IgD-negative memory B cell (primary cell): ENCODE results near the gene GPR32. TPM values are rescaled to one million over a fixed set of nuclear protein-coding genes. Genes with fewer than 3 reads are reported as not detected.
"Not testable (repeated sequence)": the region's sequence is repeated elsewhere in the genome, so short reads cannot be mapped to it uniquely, and the experiment has no call there.

ENCODE experiments used
- H3K27ac Mint-ChIP-seq, 3 donors: one replicate each; pipeline ENCODE4 v1.8.0; 2020 to 2022; ENCODE audit warnings: mild to moderate bottlenecking in 3 of 3, mixed read lengths in 3 of 3, moderate library complexity in 1 of 3
- H3K27me3 Mint-ChIP-seq: one replicate; pipeline ENCODE4 v1.8.0; 2021; ENCODE audit warnings: mixed read lengths
- H3K36me3 Mint-ChIP-seq: one replicate; pipeline ENCODE4 v1.8.0; 2020; ENCODE audit warnings: mild to moderate bottlenecking, mixed read lengths
- H3K4me1 Mint-ChIP-seq, 3 donors: one replicate each; pipeline ENCODE4 v1.8.0; 2020 to 2022; ENCODE audit warnings: mixed read lengths in 3 of 3, mild to moderate bottlenecking in 1 of 3
- H3K4me3 Mint-ChIP-seq, 4 donors: one replicate each; pipeline ENCODE4 v1.8.0; 2020 to 2022; ENCODE audit warnings: mild to moderate bottlenecking in 4 of 4, mixed read lengths in 4 of 4, moderate library complexity in 3 of 4
- H3K9me3 Mint-ChIP-seq, 3 donors: one replicate each; pipeline ENCODE4 v1.8.0; 2020 to 2021; ENCODE audit warnings: mixed read lengths in 3 of 3, mild to moderate bottlenecking in 1 of 3
- polyA plus RNA-seq: library from polyadenylated mRNA; unstranded; fragments of 300-500 nt; fragmentation: Illumina TruSeq; gene quantifications from one replicate; pipeline ENCODE4 v1.2.3, GENCODE V29; 2021

The GPR32 gene, protein sequence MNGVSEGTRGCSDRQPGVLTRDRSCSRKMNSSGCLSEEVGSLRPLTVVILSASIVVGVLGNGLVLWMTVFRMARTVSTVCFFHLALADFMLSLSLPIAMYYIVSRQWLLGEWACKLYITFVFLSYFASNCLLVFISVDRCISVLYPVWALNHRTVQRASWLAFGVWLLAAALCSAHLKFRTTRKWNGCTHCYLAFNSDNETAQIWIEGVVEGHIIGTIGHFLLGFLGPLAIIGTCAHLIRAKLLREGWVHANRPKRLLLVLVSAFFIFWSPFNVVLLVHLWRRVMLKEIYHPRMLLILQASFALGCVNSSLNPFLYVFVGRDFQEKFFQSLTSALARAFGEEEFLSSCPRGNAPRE
- not detected for polyA plus RNA-seq

DNA sequence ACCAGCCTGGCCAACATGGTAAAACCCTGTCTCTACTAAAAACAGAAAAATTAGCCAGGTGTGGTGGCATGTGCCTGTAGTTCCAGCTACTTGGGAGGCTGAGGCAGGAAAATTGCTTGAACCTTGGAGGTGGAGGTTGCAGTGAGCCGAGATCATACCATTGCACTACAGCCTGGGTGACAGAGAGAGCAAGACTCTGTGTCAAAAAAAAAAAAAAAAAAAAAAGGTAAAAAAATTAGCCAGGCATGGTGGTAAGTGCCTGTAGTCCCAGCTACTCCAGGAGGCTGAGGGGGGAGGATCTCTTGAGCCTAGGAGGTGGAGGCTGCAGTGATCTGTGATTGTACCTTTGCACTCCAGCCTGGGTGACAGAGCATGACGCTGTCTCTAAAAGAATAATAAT lies at the start of gene GPR32:
TSS of gene GPR32 (plus strand) at position 301 of the 400 bp plus-strand sequence. CDS start 137 bp downstream, outside the sequence.
- H3K9me3 Mint-ChIP-seq, H3K4me3 Mint-ChIP-seq, H3K4me1 Mint-ChIP-seq, H3K36me3 Mint-ChIP-seq, H3K27ac Mint-ChIP-seq: not testable (repeated sequence)
- peaks cover 19% of the 10 kb centered on the region for H3K27me3 Mint-ChIP-seq

DNA sequence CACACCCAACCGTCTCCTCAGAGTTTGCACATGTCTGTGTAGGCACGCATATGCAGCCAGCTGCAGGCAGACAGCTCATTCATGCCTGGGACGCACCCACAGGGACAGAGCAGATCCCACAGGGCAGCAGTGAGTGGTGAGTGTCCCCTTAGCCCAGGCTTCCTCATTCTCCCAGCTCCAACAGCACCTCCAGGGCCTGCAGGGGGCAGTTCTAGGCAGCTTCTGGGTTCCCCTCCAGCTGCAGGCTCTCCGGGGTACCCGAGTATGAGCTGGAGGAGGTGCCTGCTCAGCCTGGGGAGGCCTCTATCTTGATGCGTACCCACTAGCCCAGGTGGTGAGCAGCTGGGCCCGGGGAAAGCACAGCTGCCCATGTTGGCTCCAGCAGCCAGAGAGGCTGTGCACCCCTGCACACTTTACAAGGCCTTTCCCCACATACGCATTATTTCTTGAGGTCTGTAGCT lies 49.3 kb upstream of the GPR32 start:
- Mint-ChIP-seq H3K27ac (no peak overlapping the region), H3K27me3 (peaks cover 58% of the 10 kb centered on the region)

DNA sequence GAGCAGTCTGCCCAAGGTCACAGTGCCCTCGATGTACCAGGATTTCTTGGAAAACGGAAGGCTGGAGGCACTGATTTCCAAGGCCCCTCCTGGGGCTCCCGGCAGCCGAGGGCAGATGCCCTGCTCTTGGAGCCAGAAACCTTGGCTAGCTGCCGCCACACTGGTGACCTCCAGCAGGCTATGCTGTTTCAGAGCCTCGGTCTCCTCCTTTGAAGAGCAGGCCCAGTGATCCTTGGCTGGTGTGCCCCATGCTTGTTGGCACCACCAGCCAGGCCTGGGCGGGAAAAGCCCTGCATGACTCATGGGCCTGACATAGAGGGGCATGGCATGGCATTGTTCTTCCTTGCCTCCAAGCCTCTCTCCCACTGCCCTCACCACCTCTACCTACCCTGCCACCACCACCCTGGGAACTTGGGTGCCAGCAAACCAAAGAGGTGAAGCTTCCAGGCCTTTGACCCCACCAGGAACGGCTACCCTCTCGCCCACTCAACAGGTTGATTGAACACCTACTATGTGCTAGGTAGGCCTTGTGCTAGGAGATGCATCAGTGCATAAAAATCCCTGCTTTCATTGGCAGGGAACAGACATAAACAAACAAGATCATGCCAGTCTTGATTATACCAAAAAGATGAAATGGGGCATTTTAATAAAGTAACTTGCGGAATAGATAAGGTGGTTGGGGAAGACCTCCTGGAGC lies 48.7 kb upstream of the GPR32 start:
- Mint-ChIP-seq H3K36me3 (peaks cover 2% of the 10 kb centered on the region), H3K27me3 (peaks cover 58% of the 10 kb centered on the region), H3K9me3 (peaks cover 0 to 13% (median 0%) of the 10 kb centered on the region in 3 donors), H3K4me1 (peaks cover 0 to 10% (median 3%) of the 10 kb centered on the region in 3 donors), H3K4me3 (peak overlapping the region in 2 of 4 donors; percentile 20 to 58), H3K27ac (no peak overlapping the region)

More for the DNA sequence above, 49.3 kb upstream of the GPR32 start:
- peaks cover 0 to 13% (median 0%) of the 10 kb centered on the region in 3 donors for H3K9me3 Mint-ChIP-seq
- peak overlapping the region in 2 of 4 donors; percentile 20 to 72 for H3K4me3 Mint-ChIP-seq
- peaks cover 2% of the 10 kb centered on the region for H3K36me3 Mint-ChIP-seq
- H3K4me1 Mint-ChIP-seq = peaks cover 0 to 10% (median 3%) of the 10 kb centered on the region in 3 donors

DNA sequence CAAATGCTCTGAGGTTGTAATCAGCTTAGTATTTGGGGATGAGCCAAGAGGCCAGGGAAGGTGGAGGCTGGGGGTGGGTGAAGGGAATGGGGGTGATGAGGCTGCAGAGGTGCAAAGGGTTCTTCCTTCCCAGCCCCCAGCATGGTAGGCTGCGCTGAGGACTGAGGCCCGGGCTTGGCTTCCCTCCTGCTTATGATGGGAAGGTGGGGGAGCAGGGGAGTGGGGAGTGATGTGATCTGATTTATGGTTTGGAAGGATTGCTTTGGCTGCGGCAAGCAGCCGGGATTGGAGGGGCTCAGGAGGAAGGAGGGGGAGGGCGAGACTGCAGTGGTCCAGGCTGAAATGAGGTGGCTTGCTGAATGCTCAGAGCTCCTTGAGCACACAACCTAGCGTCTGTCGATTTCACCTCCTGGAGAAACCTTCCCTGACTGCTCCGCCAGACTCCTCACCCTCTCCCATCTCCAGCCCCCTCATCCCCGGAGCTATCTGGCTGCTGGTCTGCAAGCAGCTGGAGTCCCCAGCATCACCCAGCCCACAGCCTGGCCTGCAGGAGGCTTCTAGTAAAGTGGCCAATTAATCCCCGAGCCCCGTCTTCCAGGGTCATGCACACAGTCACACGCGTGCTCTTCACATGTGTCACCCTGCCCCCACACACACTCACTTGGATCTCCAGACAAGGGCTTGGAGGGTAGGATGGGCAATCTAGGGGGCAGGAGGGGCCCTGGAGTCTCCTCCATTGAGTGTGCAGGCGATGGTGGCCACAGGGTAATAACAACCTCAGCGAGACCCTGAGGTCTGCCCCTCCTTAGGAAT lies 47.9 kb upstream of the GPR32 start:
- H3K27me3 Mint-ChIP-seq = peaks cover 58% of the 10 kb centered on the region
- peaks cover 0 to 11% (median 0%) of the 10 kb centered on the region in 3 donors for H3K9me3 Mint-ChIP-seq
- peaks cover 2% of the 10 kb centered on the region for H3K36me3 Mint-ChIP-seq
- peaks cover 0 to 9% (median under 1%) of the 10 kb centered on the region in 3 donors for H3K4me1 Mint-ChIP-seq
- peak overlapping the region in 1 of 4 donors; percentile 56 for H3K4me3 Mint-ChIP-seq
- no peak overlapping the region for H3K27ac Mint-ChIP-seq

DNA sequence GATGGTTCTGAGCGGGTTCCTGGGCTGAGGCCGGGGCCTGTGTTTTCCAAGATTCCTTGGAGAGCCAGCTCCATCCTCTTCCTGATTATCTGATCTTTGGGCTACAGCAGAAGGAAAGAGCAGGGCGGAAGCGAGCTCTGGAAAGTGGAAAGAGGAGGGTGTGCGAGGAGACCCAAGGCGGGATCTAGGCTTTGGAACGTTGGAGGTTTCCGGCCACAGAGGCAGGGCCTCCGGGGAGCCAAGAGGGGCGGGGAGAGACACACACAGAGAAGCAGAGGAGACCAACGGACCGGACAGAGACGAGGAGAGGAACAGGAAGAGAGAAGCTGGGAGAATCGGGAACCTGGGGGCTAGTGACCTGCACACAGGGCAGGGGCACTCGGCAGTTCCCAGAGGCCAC lies 47.2 kb upstream of the GPR32 start, which contains the start of gene CLEC11A:
TSS of gene CLEC11A (plus strand) at position 296 of the 400 bp plus-strand sequence. CDS start 162 bp downstream, outside the sequence.
- no peak within 1 kb of the TSS for H3K27ac Mint-ChIP-seq
- peaks cover 0 to 11% (median 0%) of the 10 kb centered on the region in 3 donors for H3K9me3 Mint-ChIP-seq
- H3K27me3 Mint-ChIP-seq = peaks cover 59% of the 10 kb centered on the region
- peak within 1 kb of the TSS in 2 of 4 donors; percentile 84 to 86 for H3K4me3 Mint-ChIP-seq
- peaks cover 2% of the 10 kb centered on the region for H3K36me3 Mint-ChIP-seq
- peaks cover 0 to 5% (median under 1%) of the 10 kb centered on the region in 3 donors for H3K4me1 Mint-ChIP-seq

DNA sequence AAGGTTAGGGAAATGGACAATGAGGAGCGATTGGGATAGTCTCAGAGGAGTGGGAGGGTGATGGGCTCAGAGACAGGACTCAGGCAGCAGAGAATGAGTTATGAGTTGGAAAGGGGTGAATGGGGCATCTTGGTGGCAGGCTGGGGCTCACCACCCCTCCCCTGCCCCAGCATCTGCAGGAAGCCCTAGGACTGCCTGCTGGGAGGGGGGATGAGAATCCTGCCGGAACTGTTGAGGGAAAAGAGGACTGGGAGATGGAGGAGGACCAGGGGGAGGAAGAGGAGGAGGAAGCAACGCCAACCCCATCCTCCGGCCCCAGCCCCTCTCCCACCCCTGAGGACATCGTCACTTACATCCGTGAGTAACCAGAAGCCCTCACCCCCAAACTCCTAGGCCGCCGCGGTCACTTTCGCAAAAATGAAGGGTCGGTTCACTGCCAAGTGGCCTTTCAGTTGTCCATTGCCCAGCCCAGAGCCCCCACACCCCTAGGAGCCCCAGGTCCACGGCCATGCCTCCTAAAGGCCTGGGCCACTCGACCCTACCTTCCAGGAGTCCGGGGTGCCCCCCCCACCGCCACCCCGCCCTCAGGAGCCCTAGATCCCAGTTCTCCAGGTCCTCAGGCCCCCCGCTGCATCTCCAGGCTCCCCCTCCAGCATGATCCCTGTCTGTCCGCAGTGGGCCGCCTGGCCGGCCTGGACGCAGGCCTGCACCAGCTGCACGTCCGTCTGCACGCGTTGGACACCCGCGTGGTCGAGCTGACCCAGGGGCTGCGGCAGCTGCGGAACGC lies 46.3 kb upstream of the GPR32 start:
- Mint-ChIP-seq H3K4me3 (peak overlapping the region in 2 of 4 donors; percentile 65 to 79), H3K36me3 (peaks cover 2% of the 10 kb centered on the region), H3K4me1 (peaks cover 0 to 5% (median 1%) of the 10 kb centered on the region in 3 donors), H3K27me3 (peaks cover 64% of the 10 kb centered on the region), H3K27ac (no peak overlapping the region), H3K9me3 (peaks cover 0 to 11% (median 0%) of the 10 kb centered on the region in 3 donors)

DNA sequence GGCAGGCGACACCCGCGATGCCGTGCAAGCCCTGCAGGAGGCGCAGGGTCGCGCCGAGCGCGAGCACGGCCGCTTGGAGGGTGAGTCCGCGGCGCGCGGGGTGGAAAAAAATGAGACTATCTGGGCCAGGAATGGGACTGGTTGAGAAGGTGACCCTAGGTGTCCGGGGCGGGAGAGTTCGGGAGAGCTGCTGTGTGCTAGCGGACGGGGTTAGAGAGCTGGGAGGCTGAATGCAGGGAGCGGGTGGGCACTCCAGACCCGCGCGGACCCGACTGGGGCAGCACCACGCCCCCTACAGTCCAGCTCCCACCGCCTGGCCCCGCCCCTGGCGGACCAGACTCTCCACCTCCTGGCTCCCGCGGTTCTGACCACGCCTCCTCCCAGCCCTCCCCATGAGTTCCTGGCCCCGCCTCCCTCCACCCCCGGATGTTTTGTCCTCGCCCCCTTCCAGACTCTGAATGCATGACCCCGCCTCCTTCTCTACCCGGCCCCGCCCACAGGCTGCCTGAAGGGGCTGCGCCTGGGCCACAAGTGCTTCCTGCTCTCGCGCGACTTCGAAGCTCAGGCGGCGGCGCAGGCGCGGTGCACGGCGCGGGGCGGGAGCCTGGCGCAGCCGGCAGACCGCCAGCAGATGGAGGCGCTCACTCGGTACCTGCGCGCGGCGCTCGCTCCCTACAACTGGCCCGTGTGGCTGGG lies 45.6 kb upstream of the GPR32 start:
- H3K9me3 Mint-ChIP-seq = peaks cover 0 to 11% (median 0%) of the 10 kb centered on the region in 3 donors
- H3K4me1 Mint-ChIP-seq = peaks cover 0 to 5% (median 1%) of the 10 kb centered on the region in 3 donors
- peaks cover 2% of the 10 kb centered on the region for H3K36me3 Mint-ChIP-seq
- H3K4me3 Mint-ChIP-seq = peak overlapping the region; percentile 7 to 92 (median 72)
- peaks cover 64% of the 10 kb centered on the region for H3K27me3 Mint-ChIP-seq
- H3K27ac Mint-ChIP-seq = peak overlapping the region in 1 of 3 donors; percentile 32

DNA sequence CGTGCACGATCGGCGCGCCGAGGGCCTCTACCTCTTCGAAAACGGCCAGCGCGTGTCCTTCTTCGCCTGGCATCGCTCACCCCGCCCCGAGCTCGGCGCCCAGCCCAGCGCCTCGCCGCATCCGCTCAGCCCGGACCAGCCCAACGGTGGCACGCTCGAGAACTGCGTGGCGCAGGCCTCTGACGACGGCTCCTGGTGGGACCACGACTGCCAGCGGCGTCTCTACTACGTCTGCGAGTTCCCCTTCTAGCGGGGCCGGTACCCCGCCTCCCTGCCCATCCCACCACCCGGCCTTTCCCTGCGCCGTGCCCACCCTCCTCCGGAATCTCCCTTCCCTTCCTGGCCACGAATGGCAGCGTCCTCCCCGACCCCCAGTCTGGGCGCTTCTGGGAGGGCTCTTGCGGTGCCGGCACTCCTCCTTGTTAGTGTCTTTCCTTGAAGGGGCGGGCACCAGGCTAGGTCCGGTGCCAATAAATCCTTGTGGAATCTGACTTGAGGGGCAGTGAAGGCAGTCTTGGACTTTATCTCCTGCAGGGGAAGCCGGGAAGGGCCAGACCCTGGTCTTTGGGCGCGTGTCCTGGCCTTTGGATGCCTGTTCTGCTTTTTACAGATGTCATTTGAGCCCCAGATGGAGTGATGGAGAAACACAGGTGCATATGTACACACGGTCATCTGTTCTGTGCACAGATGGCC lies 44.9 kb upstream of the GPR32 start:
- Mint-ChIP-seq H3K9me3 (peaks cover 0 to 11% (median 0%) of the 10 kb centered on the region in 3 donors), H3K36me3 (peaks cover 2% of the 10 kb centered on the region), H3K27ac (no peak overlapping the region), H3K4me1 (peaks cover 0 to 5% (median 1%) of the 10 kb centered on the region in 3 donors), H3K27me3 (peaks cover 60% of the 10 kb centered on the region), H3K4me3 (peak overlapping the region; percentile 26 to 92 (median 77))

DNA sequence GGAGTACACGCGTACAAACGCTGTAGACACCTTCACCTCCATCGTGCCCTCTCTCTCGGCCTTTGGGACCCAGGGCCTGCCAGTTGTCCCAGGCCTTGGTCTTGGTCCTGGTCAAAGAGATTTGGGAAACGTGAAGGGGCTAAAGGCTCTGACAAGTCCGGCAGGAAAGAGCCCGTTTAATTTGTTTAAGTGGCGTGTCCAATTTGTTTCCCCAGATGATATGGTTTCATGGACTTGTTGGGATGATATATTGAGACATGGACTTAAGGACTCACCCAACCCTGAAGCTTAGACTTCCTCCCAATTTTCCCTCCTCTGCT lies 44.4 kb upstream of the GPR32 start:
- Mint-ChIP-seq H3K4me3 (peak overlapping the region in 2 of 4 donors; percentile 26 to 82), H3K9me3 (peaks cover 0 to 8% (median 0%) of the 10 kb centered on the region in 3 donors), H3K27me3 (peaks cover 55% of the 10 kb centered on the region), H3K27ac (peak overlapping the region in 1 of 3 donors; percentile 81), H3K4me1 (peaks cover 0 to 3% (median 1%) of the 10 kb centered on the region in 3 donors), H3K36me3 (peaks cover 2% of the 10 kb centered on the region)

DNA sequence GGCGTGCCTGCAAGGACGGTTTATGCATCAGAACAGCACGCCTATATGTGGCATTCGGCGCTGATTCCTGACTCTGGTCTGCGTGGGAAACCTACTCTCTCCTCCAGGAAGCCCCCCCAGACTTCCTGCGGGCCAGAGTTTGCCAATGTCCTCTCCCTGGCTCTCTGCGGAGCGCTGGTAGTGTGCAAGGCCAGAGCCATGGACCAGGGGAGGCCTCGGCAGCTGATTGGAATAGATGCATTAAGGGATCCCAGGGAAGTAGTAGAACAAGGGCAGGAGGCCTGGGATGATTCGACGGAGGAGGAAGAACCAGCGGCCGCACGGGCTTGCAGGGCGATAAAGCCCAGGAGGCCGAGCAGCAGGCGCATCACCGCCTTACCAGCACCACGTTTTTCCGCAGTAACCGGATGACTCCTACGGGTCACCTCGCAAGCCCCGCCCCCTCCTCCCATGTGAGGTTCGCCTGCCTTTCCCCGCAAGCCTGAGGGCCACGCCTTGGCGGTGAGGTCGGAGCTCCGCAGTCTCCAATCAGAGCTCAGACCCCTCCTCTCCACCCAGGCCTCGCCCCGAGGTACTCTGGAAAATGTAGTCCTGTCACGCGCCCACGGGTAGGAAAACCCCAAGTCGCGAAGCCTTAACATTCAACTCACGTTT lies 42.1 kb upstream of the GPR32 start:
- Mint-ChIP-seq H3K9me3 (peaks cover 0 to 6% (median 0%) of the 10 kb centered on the region in 3 donors), H3K4me3 (peak overlapping the region in 1 of 4 donors; percentile 41), H3K27ac (no peak overlapping the region), H3K36me3 (peaks cover 2% of the 10 kb centered on the region), H3K4me1 (peaks cover 0 to 3% (median 1%) of the 10 kb centered on the region in 3 donors), H3K27me3 (peaks cover 42% of the 10 kb centered on the region)

DNA sequence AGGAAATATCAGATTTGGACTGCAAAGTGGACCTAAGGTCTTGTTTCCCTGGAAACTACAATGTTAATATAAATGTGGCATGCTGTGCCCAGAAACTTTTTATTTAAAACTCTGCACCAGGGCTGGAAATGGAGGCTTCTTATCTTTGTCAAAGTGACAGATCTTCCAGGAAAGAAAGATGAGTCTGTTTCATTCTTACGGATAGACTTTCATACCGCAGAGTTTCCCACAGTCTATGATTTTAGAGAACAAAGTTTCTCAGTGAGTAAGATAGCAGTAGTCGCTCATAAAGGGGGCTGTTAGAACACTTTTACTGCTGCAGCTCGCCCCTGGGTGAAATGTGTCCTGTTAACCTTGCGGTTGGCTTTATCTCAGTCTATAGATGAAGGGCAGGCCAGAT lies 40.4 kb upstream of the GPR32 start:
- Mint-ChIP-seq H3K27me3 (peaks cover 31% of the 10 kb centered on the region), H3K4me1 (peaks cover 0 to 2% (median 1%) of the 10 kb centered on the region in 3 donors), H3K36me3 (no peaks in the 10 kb centered on the region)

DNA sequence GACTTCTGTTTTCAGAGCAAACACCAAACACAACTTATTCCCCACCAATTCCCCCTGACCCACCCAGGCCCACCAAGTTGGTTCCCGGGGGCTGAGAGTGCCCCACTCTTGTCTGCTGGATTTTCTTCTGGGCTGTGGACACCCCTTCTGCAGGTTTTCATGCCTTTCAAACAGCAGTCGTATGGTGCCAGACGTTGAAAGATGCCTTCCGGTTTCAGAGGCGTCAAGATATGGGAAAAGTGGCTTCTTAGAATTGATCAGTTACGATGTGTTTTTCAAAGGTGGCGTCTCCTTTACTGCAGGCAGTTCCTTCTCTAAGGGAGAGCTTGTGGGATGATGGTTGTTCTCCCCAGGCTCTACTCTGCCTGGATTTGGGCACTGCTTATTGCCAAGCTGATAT lies 34.4 kb upstream of the GPR32 start:
- H3K4me1 Mint-ChIP-seq = peaks cover 0 to 2% (median 2%) of the 10 kb centered on the region in 3 donors
- H3K27me3 Mint-ChIP-seq = peaks cover 11% of the 10 kb centered on the region
- no peak overlapping the region for H3K4me3 Mint-ChIP-seq
- no peak overlapping the region for H3K27ac Mint-ChIP-seq
- H3K9me3 Mint-ChIP-seq = peaks cover 0 to 10% (median 6%) of the 10 kb centered on the region in 3 donors
- no peaks in the 10 kb centered on the region for H3K36me3 Mint-ChIP-seq

More for the DNA sequence above, 40.4 kb upstream of the GPR32 start:
- H3K4me3 Mint-ChIP-seq = no peak overlapping the region
- H3K9me3 Mint-ChIP-seq = peaks cover 0 to 3% (median 0%) of the 10 kb centered on the region in 3 donors
- H3K27ac Mint-ChIP-seq = no peak overlapping the region
